Measurements from ENCODE around the gene OS9. TPM values are rescaled to one million over a fixed set of nuclear protein-coding genes. Genes with fewer than 3 reads are reported as not detected.

Gene OS9
- total RNA-seq, 1 donor from 2014 or later, result 150 TPM

DNA sequence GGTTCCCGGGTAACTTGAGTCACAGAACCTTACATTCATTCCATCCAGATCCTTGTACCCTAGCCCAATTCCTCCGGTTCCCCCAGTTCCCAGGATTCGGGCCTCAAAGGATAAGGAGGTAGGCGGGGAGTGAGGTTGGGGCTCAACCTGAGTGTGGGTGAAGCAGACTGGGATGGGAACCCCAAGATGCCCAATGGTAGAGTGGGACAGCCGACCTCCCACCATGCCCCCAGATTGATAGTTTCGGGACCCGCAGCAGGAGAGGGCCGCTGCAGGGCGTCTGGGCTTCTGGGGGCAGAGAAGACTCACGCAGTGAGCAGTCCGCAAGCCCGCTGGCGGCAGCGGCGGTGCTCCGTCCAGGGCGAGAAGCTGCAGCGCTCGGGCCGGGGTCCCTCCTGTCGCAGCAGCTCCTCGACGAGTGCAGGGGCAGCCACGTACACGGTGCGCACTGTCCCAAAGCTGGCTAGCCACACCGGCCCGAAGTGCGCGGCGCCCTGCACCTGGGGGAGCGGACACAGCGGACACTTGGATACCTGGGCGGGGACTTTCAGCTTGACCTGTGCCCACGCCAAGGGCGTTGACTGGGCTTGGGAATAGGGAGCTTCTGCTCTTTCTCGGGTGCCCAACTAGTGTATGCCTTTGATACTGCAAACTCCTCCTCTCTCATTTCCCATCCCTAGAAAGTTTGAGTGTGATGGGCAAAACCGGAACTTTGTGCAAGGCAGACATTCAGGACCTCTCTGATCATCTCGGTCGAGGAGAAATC, 71.9 kb downstream of the OS9 start:
- DNase-seq (ENCODE audit: low spot score), result peak; percentile 9

GRCh38 chr12:57766464-57767304, 72.8 kb downstream of the OS9 start, which contains the start of gene CYP27B1:
Gene CYP27B1, minus strand, starts transcription at chr12:57767078. Its CDS starts 37 bp downstream, at chr12:57767041.
- peak; percentile 9 for DNase-seq (ENCODE audit: low spot score)

GRCh38 chr12:57767305-57767698, 73.4 kb downstream of the OS9 start:
- DNase-seq (ENCODE audit: low spot score), result no peak

DNA sequence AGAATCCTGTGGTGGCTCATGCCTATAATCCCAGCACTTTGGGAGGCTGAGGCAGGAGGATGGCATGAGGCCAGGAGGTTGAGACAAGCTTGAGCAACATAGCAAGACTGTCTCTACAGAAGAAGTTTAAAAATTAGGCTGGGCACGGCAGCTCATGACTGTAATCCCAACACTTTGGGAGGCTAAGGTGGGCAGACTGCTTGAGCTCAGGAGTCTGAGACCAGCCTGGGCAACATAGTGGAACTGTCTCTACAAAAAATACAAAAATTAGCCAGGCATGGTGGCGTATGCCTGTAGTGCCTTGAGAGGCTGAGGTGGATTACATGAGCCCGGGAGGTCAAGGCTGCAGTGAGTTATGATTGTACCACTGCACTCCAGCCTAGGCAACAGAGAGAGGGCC, 73.9 kb downstream of the OS9 start:
- DNase-seq (ENCODE audit: low spot score), result no peak

GRCh38 chr12:57769594-57769993, 75.7 kb downstream of the OS9 start:
- DNase-seq (ENCODE audit: low spot score), result no peak

DNA sequence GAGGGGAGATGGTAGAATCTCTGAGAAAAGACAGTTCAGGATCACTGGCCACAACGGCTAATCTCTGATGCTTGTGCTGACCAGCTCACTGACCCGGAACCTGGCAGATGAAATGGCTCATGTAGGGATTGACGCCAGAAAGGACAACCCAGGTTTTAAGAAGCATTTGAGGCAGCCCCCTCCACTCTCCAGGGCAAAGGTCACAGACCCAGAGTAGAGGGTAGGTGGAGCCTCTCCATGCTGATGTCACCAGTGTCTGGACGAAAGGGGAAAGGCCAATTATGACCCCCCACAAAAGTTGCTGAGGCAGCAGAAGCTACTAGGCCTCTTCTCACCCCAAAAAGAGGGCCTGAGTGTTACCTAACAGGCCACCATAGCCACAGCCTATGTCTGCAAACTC, 76.8 kb downstream of the OS9 start:
- no peak for DNase-seq (ENCODE audit: low spot score)

Other genes with a start within 250 kb of the OS9 start
- 1.4 TPM for gene INHBE, start 238.8 kb upstream of the OS9 start, total RNA-seq (ENCODE audit: insufficient read depth, low replicate concordance)
- gene GLI1, start 234.3 kb upstream of the OS9 start, total RNA-seq (ENCODE audit: insufficient read depth, low replicate concordance), result 3.6 TPM
- 6.7 TPM for gene ARHGAP9, start 214.3 kb upstream of the OS9 start, total RNA-seq (ENCODE audit: insufficient read depth, low replicate concordance)
- gene MARS1, start 206.1 kb upstream of the OS9 start, total RNA-seq (ENCODE audit: insufficient read depth, low replicate concordance), result 41.7 TPM
- 20.7 TPM for gene DDIT3, start 173.6 kb upstream of the OS9 start, total RNA-seq (ENCODE audit: insufficient read depth, low replicate concordance)
- 1.9 TPM for gene MBD6, start 171.3 kb upstream of the OS9 start, total RNA-seq (ENCODE audit: insufficient read depth, low replicate concordance)
- 64.0 TPM for gene DCTN2, start 146.9 kb upstream of the OS9 start, total RNA-seq (ENCODE audit: insufficient read depth, low replicate concordance)
- 2.2 TPM for gene KIF5A, start 144.1 kb upstream of the OS9 start, total RNA-seq (ENCODE audit: insufficient read depth, low replicate concordance)
- 12.5 TPM for gene PIP4K2C, start 102.9 kb upstream of the OS9 start, total RNA-seq (ENCODE audit: insufficient read depth, low replicate concordance)
- gene DTX3, start 89.3 kb upstream of the OS9 start, total RNA-seq (ENCODE audit: insufficient read depth, low replicate concordance), result 17.6 TPM
- 101 TPM for gene ARHGEF25, start 82.7 kb upstream of the OS9 start, total RNA-seq (ENCODE audit: insufficient read depth, low replicate concordance)
- 1.4 TPM for gene B4GALNT1, start 60.9 kb upstream of the OS9 start, total RNA-seq (ENCODE audit: insufficient read depth, low replicate concordance)
- gene AGAP2, start 44.6 kb downstream of the OS9 start, total RNA-seq (ENCODE audit: insufficient read depth, low replicate concordance), result 1.4 TPM
- 50.1 TPM for gene TSPAN31, start 50.9 kb downstream of the OS9 start, total RNA-seq (ENCODE audit: insufficient read depth, low replicate concordance)
- 62.1 TPM for gene CDK4, start 58.2 kb downstream of the OS9 start, total RNA-seq (ENCODE audit: insufficient read depth, low replicate concordance)
- gene MARCHF9, start 61.0 kb downstream of the OS9 start, total RNA-seq (ENCODE audit: insufficient read depth, low replicate concordance), result 7.7 TPM
- not detected for gene CYP27B1, start 72.9 kb downstream of the OS9 start, total RNA-seq (ENCODE audit: insufficient read depth, low replicate concordance)
- not detected for gene METTL1, start 78.0 kb downstream of the OS9 start, total RNA-seq (ENCODE audit: insufficient read depth, low replicate concordance)
- 1.4 TPM for gene EEF1AKMT3, start 78.5 kb downstream of the OS9 start, total RNA-seq (ENCODE audit: insufficient read depth, low replicate concordance)
- gene TSFM, start 88.7 kb downstream of the OS9 start, total RNA-seq (ENCODE audit: insufficient read depth, low replicate concordance), result 7.0 TPM
- gene AVIL, start 124.6 kb downstream of the OS9 start, total RNA-seq (ENCODE audit: insufficient read depth, low replicate concordance), result 7.0 TPM
- gene CTDSP2, start 152.6 kb downstream of the OS9 start, total RNA-seq (ENCODE audit: insufficient read depth, low replicate concordance), result 68.4 TPM
- 36.1 TPM for gene ATP23, start 247.4 kb downstream of the OS9 start, total RNA-seq (ENCODE audit: insufficient read depth, low replicate concordance)

Measured in umbilical cord (tissue), 2 donors.